ENCODE data around the gene SULT4A1. TPM values are rescaled to one million over a fixed set of nuclear protein-coding genes. Genes with fewer than 3 reads are reported as not detected.

Gene SULT4A1
- polyA plus RNA-seq, 3 donors, result not detected

GRCh38 chr22:43835166-43835565 is 27.1 kb downstream of the SULT4A1 start:
- H3K27me3 Mint-ChIP-seq (ENCODE audit: low read depth in 3 of 3), result peaks cover 4 to 21% (median 8%) of the 10 kb centered on the region in 3 donors
- Histone ChIP-seq H3K36me3 (replicated peaks in 1 of 2; ENCODE audit: control insufficient read depth in 1 of 2, insufficient read depth in 2 of 2, low read length in 2 of 2) (no peaks in the 10 kb centered on the region), H2AFZ (ENCODE audit: insufficient read depth, low read depth, low read length, poor library complexity, severe bottlenecking) (no peak overlapping the region), H3K4me2 (replicated peaks; ENCODE audit: extremely low read depth, low read length, poor library complexity, severe bottlenecking) (no peak overlapping the region), H3K4me3 (replicated peaks in 1 of 3; ENCODE audit: low read depth in 2 of 3, low read length in 3 of 3) (no peak overlapping the region), H3K79me2 (ENCODE audit: insufficient read depth, low read length) (no peaks in the 10 kb centered on the region), H3K27me3 (ENCODE audit: control insufficient read depth in 2 of 2, insufficient read depth in 2 of 2, low read length in 2 of 2) (no peaks in the 10 kb centered on the region), H4K20me1 (ENCODE audit: insufficient read depth, low read length) (no peaks in the 10 kb centered on the region), H3K9me3 (replicated peaks in 1 of 2; ENCODE audit: control insufficient read depth in 1 of 2, insufficient read depth in 1 of 2, low read length in 2 of 2) (no peaks in the 10 kb centered on the region), H3K27ac (ENCODE audit: low read depth in 1 of 2, low read length in 2 of 2) (no peak overlapping the region), H3K9ac (ENCODE audit: insufficient read depth, low read length, poor library complexity, severe bottlenecking) (no peak overlapping the region), H3K4me1 (ENCODE audit: control insufficient read depth in 1 of 2, insufficient read depth in 2 of 2, low read length in 2 of 2) (no peaks in the 10 kb centered on the region)
- peaks cover 0 to 2% (median 0%) of the 10 kb centered on the region in 7 donors for H3K9me3 Mint-ChIP-seq
- H3K36me3 Mint-ChIP-seq, result no peaks in the 10 kb centered on the region
- no peak for TF ChIP-seq CTCF (IDR thresholded peaks at IDR 0.05)
- no peak overlapping the region for H3K4me3 Mint-ChIP-seq
- DNase-seq, result no peak
- 56% methylated on average over 11 of the region's 12 CpGs for WGBS (ENCODE audit: insufficient coverage)
- intact Hi-C loops (cut with micrococcal nuclease), result no loop called here
- H3K27ac Mint-ChIP-seq, result no peak overlapping the region
- H3K4me1 Mint-ChIP-seq, result no peaks in the 10 kb centered on the region

DNA sequence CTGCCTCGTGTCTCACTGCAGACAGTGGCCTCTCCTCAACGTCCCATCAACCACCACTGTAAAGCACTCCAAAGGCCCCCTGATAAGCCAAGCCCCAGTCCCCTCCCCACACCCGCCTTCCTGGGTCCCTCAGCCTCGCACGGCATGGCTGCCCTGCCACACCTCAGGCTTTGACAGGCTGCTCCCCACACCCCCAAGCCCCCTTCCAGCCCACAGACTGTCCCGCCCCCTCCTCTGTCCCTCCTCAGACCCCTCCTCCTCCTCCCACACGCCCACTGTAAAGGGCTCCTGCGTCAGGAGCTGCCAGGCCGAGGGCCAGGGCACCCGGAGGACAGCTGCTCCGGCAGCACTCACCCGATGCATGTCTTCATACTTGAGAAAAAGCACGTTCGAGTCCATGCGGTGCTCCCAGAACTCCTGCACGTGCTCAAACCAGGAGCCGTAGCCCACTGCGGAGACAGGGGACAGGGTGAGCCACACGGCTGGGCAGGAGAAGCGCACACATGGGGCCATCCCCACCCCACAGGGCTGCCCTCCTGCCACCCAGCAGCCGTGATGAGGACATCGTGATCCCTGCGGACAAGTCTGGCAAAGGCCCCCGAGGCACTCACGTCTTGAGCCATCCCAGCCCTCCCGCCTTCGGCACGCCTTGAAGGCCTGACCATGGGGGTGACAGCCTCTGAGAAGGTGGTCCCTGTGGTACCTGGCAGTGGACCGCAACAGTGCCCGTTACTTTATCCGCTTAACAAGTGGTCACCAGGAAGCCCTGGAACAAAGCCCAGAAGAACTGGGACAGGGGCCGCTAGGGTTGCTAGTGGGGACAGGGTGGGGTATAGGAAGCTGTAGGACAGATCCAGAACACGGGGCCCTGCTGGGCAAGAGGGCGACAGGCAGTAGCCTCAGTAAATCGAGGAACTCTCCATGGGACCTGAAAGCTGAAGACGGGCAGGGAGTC is 28.8 kb downstream of the SULT4A1 start:
- no peak overlapping the region for H2AFZ ChIP-seq (ENCODE audit: insufficient read depth, low read depth, low read length, poor library complexity, severe bottlenecking)
- no peaks in the 10 kb centered on the region for H4K20me1 ChIP-seq (ENCODE audit: insufficient read depth, low read length)
- no peak for TF ChIP-seq CTCF (IDR thresholded peaks at IDR 0.05)
- Mint-ChIP-seq H3K36me3 (no peaks in the 10 kb centered on the region), H3K4me1 (no peaks in the 10 kb centered on the region), H3K27ac (no peak overlapping the region), H3K4me3 (no peak overlapping the region), H3K27me3 (ENCODE audit: low read depth in 3 of 3) (peaks cover 4 to 21% (median 8%) of the 10 kb centered on the region in 3 donors), H3K9me3 (peaks cover 0 to 2% (median 0%) of the 10 kb centered on the region in 7 donors)
- no peak overlapping the region for H3K4me3 ChIP-seq (replicated peaks in 1 of 3; ENCODE audit: low read depth in 2 of 3, low read length in 3 of 3)
- no peak overlapping the region for H3K4me2 ChIP-seq (replicated peaks; ENCODE audit: extremely low read depth, low read length, poor library complexity, severe bottlenecking)
- 93% methylated on average over 33 of the region's 36 CpGs for WGBS (ENCODE audit: insufficient coverage)
- DNase-seq, result no peak
- no peaks in the 10 kb centered on the region for H3K27me3 ChIP-seq (ENCODE audit: control insufficient read depth in 2 of 2, insufficient read depth in 2 of 2, low read length in 2 of 2)
- H3K9ac ChIP-seq (ENCODE audit: insufficient read depth, low read length, poor library complexity, severe bottlenecking), result no peak overlapping the region
- intact Hi-C loops (cut with micrococcal nuclease), result no loop called here
- no peaks in the 10 kb centered on the region for H3K36me3 ChIP-seq (replicated peaks in 1 of 2; ENCODE audit: control insufficient read depth in 1 of 2, insufficient read depth in 2 of 2, low read length in 2 of 2)
- H3K27ac ChIP-seq (ENCODE audit: low read depth in 1 of 2, low read length in 2 of 2), result no peak overlapping the region
- H3K79me2 ChIP-seq (ENCODE audit: insufficient read depth, low read length), result no peaks in the 10 kb centered on the region
- H3K4me1 ChIP-seq (ENCODE audit: control insufficient read depth in 1 of 2, insufficient read depth in 2 of 2, low read length in 2 of 2), result no peaks in the 10 kb centered on the region
- no peaks in the 10 kb centered on the region for H3K9me3 ChIP-seq (replicated peaks in 1 of 2; ENCODE audit: control insufficient read depth in 1 of 2, insufficient read depth in 1 of 2, low read length in 2 of 2)
